ENCODE data around the gene HACD3. TPM values are rescaled to one million over a fixed set of nuclear protein-coding genes. Genes with fewer than 3 reads are reported as not detected.

HACD3 gene
- total RNA-seq, 1 donor from 2014 or later, result 47.9 TPM

DNA sequence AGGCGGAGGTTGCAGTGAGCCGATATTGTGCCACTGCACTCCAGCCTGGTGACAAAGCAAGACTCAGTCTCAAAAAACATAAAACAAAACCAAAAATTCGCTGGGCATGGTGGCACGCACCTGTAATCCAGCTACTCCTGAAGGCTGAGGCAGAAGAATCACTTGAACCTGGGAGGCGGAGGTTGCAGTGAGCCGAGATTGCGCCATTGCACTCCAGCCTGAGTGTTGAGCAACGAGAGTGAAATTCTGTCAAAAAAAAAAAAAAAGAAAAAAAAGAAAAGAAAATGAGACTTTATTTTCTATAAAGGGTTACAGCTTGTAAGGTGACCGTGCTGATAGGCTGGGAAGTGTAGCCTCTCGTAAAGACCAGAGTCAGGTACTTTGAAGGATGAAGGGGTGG lies 6.0 kb upstream of the HACD3 start:
- Histone ChIP-seq H3K27me3 (ENCODE audit: low read depth) (no peaks in the 10 kb centered on the region), H3K27ac (no peak overlapping the region), H3K36me3 (no peaks in the 10 kb centered on the region), H3K4me1 (no peaks in the 10 kb centered on the region), H3K9me3 (no peaks in the 10 kb centered on the region), H3K4me3 (no peak overlapping the region)
- ATAC-seq (no peak), DNase-seq (no peak)
- TF ChIP-seq, protein P1, sequence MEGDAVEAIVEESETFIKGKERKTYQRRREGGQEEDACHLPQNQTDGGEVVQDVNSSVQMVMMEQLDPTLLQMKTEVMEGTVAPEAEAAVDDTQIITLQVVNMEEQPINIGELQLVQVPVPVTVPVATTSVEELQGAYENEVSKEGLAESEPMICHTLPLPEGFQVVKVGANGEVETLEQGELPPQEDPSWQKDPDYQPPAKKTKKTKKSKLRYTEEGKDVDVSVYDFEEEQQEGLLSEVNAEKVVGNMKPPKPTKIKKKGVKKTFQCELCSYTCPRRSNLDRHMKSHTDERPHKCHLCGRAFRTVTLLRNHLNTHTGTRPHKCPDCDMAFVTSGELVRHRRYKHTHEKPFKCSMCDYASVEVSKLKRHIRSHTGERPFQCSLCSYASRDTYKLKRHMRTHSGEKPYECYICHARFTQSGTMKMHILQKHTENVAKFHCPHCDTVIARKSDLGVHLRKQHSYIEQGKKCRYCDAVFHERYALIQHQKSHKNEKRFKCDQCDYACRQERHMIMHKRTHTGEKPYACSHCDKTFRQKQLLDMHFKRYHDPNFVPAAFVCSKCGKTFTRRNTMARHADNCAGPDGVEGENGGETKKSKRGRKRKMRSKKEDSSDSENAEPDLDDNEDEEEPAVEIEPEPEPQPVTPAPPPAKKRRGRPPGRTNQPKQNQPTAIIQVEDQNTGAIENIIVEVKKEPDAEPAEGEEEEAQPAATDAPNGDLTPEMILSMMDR (IDR thresholded peaks at IDR 0.05), result no peak
- intact Hi-C loops (cut with DNase I), result no loop called here

DNA sequence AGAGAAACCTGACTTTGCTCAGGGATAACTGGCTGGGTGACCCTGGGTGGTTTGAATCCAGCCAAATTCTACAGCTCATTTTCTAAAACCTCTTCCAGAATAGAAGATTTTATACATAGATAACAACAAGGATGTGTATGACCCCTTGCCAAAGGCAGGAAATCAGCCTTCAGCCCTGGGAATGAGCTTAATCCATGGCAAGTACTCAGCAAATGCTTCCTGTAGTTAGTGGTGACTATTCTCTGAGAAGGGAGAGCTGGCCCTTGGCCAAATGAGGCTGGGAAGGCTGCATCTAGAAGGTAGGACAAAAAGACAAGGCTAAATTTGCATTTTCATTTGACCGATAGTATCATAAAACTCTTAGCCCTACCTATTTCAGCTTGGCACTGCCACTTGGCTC lies 4.6 kb upstream of the HACD3 start:
- Histone ChIP-seq H3K36me3 (no peaks in the 10 kb centered on the region), H3K4me3 (no peak overlapping the region), H3K27ac (no peak overlapping the region), H3K9me3 (no peaks in the 10 kb centered on the region), H3K27me3 (ENCODE audit: low read depth) (no peaks in the 10 kb centered on the region), H3K4me1 (peaks cover under 1% of the 10 kb centered on the region)
- no peak for ATAC-seq
- DNase-seq, result no peak
- intact Hi-C loops (cut with DNase I), result no loop called here
- TF ChIP-seq, protein P1 (IDR thresholded peaks at IDR 0.05), result no peak

DNA sequence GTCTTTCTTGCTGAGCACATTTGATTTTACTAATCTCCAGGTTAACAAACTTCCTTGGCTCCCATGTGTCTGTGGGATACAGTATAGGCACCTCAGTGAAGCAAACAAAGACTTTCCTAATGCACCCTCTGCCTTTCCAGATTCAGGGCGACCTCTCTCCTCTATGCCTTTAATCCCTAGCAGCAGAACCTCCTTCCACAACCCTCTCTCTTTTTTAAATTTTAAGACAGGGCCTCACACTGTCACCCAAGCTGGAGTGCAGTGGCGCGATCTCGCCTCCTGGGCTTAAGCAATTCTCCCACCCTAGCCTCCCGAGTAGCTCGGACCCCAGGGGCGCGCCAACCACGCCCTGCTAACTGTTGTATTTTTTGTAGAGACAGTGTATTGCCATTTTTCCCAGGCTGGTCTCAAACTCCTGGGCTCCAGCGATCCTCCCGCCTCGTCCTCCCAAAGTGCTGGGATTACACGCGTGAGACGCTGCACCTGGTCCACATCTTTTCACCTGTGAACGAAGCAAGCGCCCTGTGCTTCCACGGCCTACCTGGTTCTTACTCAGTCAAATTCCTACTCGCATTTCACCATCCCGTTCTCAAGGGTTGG lies 1.7 kb upstream of the HACD3 start:
- H3K4me1 ChIP-seq, result peaks cover 18% of the 10 kb centered on the region
- no peaks in the 10 kb centered on the region for H3K36me3 ChIP-seq
- H3K27me3 ChIP-seq (ENCODE audit: low read depth), result no peaks in the 10 kb centered on the region
- no peaks in the 10 kb centered on the region for H3K9me3 ChIP-seq
- H3K4me3 ChIP-seq, result no peak overlapping the region
- intact Hi-C loops (cut with DNase I), result no loop called here
- TF ChIP-seq, protein P1 (IDR thresholded peaks at IDR 0.05), result no peak
- H3K27ac ChIP-seq, result no peak overlapping the region
- ATAC-seq, result no peak
- no peak for DNase-seq

DNA sequence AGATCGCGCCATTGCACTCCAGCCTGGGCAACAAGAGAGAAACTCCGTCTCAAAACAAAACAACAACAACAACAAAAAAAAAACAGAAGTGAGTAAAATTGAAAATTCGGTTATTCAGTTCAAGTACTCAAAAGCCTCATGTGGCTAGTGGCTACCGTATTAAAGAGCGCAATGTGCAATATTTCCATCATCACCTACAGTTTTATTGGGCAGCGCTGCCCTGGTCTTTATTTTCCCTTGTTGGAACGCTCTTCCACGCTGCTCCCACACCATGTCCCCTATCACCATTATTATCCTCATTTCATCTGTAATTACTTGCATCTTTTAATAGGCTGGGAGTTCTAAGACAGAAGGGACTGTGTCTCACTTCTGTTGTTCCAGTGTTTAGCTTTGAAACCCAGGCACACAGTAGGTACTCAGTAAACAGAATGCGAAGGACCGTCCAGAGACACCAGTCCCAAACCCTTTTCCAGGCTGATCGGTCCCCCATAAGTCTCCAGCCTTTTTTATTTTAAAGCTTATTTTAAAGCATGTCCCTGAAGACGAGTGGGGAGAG lies 423 bp upstream of the HACD3 start:
- intact Hi-C loops (cut with DNase I), result no loop called here
- DNase-seq (no peak), ATAC-seq (no peak)
- Histone ChIP-seq H3K4me1 (peaks cover 18% of the 10 kb centered on the region), H3K4me3 (peak overlapping the region; percentile 92), H3K27ac (peak overlapping the region; percentile 78), H3K27me3 (ENCODE audit: low read depth) (no peaks in the 10 kb centered on the region), H3K9me3 (no peaks in the 10 kb centered on the region), H3K36me3 (no peaks in the 10 kb centered on the region)
- TF ChIP-seq, protein P1 (IDR thresholded peaks at IDR 0.05), result no peak

DNA sequence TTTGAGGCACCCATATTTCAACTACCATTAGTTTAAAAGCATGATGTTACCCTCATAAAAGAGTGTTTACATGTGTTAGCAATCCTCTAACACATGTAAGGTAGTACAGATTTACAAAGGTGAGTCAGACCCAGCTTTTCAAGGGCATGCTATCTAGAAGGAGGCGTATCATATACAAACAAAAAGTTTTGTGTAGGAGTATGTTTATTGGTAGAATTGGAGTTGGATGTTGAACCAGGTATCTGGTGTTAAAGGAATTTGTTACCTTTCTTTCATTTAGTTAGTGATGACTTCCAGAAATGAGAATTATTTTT lies 2.4 kb downstream of the HACD3 start:
- H3K9me3 ChIP-seq, result no peaks in the 10 kb centered on the region
- H3K4me3 ChIP-seq, result no peak overlapping the region
- no peaks in the 10 kb centered on the region for H3K27me3 ChIP-seq (ENCODE audit: low read depth)
- DNase-seq, result no peak
- no peak for ATAC-seq
- H3K27ac ChIP-seq, result no peak overlapping the region
- no peaks in the 10 kb centered on the region for H3K36me3 ChIP-seq
- TF ChIP-seq, protein P1 (IDR thresholded peaks at IDR 0.05), result no peak
- H3K4me1 ChIP-seq, result peaks cover 18% of the 10 kb centered on the region
- intact Hi-C loops (cut with DNase I), result no loop called here
